Panc1 (cell line): ENCODE measurements around the gene SYNE1. TPM values are rescaled to one million over a fixed set of nuclear protein-coding genes. Genes with fewer than 3 reads are reported as not detected.

Experiments
- ATAC-seq: fragments of 200-7000 bp; cut with Tn5 transposase; 2 replicates; pipeline ENCODE4 v1.9.1; 2020; ENCODE audit warnings: mild to moderate bottlenecking, moderate library complexity
- BruUV-seq: library from RNA; stranded (reverse); fragments of 400-500 nt; replicated peaks from 2 replicates; lab custom pipeline; 2021; lab: Mats Ljungman, UMichigan
- CTCF ChIA-PET: fragments of 300-600 bp; sonication (Branson Sonifier 250); formaldehyde crosslinking; loops from one replicate; lab custom pipeline; 2022; ENCODE audit warnings: antibody characterized with exemption; lab: Charles Lee
- POLR2A ChIA-PET: fragments of 300-600 bp; sonication (Branson Sonifier 250); formaldehyde crosslinking; loops from one replicate; lab custom pipeline; 2022; ENCODE audit warnings: antibody characterized with exemption; lab: Charles Lee
- DNase-seq: peaks from one replicate; pipeline ENCODE4 v3.0.0-alpha.2; 2010; ENCODE audit warnings: low read depth, low spot score
- H3K27ac ChIP-seq: 2 replicates; pipeline ENCODE4 v1.5.1; 2011; ENCODE audit warnings: mild to moderate bottlenecking, low read length, inconsistent platforms
- H3K27me3 ChIP-seq: fragments of 200-500 bp; sonication (Bioruptor generic); 2 replicates; pipeline ENCODE4 v1.6.0; 2014; ENCODE audit warnings: low read length, inconsistent platforms; ENCODE audit not compliant: control insufficient read depth, insufficient read depth
- H3K36me3 ChIP-seq: fragments of 200-500 bp; sonication (Bioruptor generic); 2 replicates; pipeline ENCODE4 v1.5.1; 2014; ENCODE audit warnings: inconsistent platforms, mild to moderate bottlenecking, low read length, moderate library complexity; ENCODE audit not compliant: control insufficient read depth, insufficient read depth
- H3K4me1 ChIP-seq: 2 replicates; pipeline ENCODE4 v1.5.1; 2011; ENCODE audit warnings: inconsistent platforms, mild to moderate bottlenecking, low read length, moderate library complexity; ENCODE audit not compliant: control insufficient read depth, insufficient read depth
- H3K4me3 ChIP-seq, 2 experiments: 2 replicates each; pipeline ENCODE4 v1.5.1; 2011 to 2012; ENCODE audit warnings: low read depth in 2 of 2, low read length in 2 of 2, mild to moderate bottlenecking in 2 of 2, inconsistent platforms in 1 of 2, moderate library complexity in 1 of 2
- H3K9me3 ChIP-seq: fragments of 200-500 bp; sonication (Bioruptor generic); 2 replicates; pipeline ENCODE4 v1.5.1; 2014; ENCODE audit warnings: low read depth, mild to moderate bottlenecking, inconsistent platforms, low read length, moderate library complexity; ENCODE audit not compliant: control insufficient read depth, insufficient read depth
- POLR2AphosphoS5 ChIP-seq: IDR thresholded peaks from 2 replicates; pipeline ENCODE4 v1.6.1; 2012; ENCODE audit warnings: mild to moderate bottlenecking, low read depth, low read length, moderate library complexity
- SIN3A ChIP-seq: IDR thresholded peaks from 2 replicates; pipeline ENCODE4 v1.6.1; 2012; ENCODE audit warnings: low read depth, mild to moderate bottlenecking, low read length, moderate library complexity, borderline replicate concordance; ENCODE audit not compliant: insufficient read depth
- TCF7L2 ChIP-seq: IDR thresholded peaks from 2 replicates; pipeline ENCODE4 v1.6.1; 2011; ENCODE audit warnings: mild to moderate bottlenecking, low read depth, low read length, inconsistent platforms
- in situ Hi-C: cut with HindIII; loops from 2 replicates; pipeline ENCODE4 v1.10.0; 2016; ENCODE audit warnings: low sequenced_read_pairs, low pct_unique_long_range_greater_than_20kb
- intact Hi-C: fragments of 100-400 bp; cut with micrococcal nuclease; formaldehyde crosslinking; loops from one replicate; pipeline ENCODE4 v1.10.0; 2022; ENCODE audit not compliant: unreplicated experiment
- total RNA-seq: library from RNA; stranded (reverse); gene quantifications from one replicate; pipeline ENCODE4 v1.2.1, GENCODE V29; 2021; ENCODE audit not compliant: unreplicated experiment
- TF ChIP-seq, protein P1 (sequence below): fragments of 450-650 bp; IDR thresholded peaks from 2 replicates; pipeline ENCODE4 v1.5.1; 2017; ENCODE audit warnings: mild to moderate bottlenecking
- TF ChIP-seq, protein P2 (sequence below), 2 experiments: IDR thresholded peaks; 2 replicates each; pipeline ENCODE4 v1.6.1; 2011 to 2012; ENCODE audit warnings: low read depth in 2 of 2, control low read depth in 1 of 2, low read length in 1 of 2, mild to moderate bottlenecking in 1 of 2, moderate library complexity in 1 of 2; ENCODE audit not compliant: insufficient read depth in 1 of 2

The SYNE1 gene
- total RNA-seq, 1 experiment from 2014 or later, result 3.2 TPM

DNA sequence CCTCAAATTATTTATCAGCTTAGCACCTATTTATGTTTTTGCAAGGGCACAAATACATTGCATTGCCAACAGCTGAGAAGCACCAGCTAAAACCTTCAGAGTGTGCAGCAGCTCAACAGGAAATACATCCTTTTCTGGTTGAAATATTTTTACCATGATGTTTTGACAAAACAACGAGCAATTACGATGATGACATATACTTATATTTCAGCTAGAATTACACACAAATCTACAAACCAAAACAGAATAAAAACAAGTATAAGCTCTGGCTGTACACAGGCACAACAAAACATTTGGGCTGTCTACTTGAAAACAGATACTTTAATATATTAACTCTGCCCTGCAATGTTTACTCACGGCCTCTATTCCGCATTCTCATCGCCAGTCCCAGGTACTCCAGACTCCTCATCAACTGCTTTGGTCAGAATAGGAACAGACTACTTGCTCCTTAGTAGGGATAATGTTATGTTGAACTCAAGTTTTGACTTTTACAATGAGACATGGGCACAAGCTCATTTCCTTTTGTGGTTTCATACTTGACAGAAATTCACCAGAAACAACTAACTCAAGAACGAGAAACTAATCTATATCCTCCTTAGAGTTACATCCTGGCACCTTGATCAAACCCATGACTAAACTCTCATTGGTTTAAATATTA is 452.1 kb downstream of the SYNE1 start:
- no peaks in the 10 kb centered on the region for H3K27me3 ChIP-seq
- CTCF ChIA-PET, result interaction anchor here (0.6 kb wide), 1 partner anchor 678 kb away, joined by 4 read pairs; no protein-coding TSS in a partner anchor
- POLR2A ChIA-PET, result no interaction called here
- H3K4me1 ChIP-seq, result no peaks in the 10 kb centered on the region
- BruUV-seq, result no TSS peak
- H3K9me3 ChIP-seq, result no peaks in the 10 kb centered on the region
- DNase-seq (no peak), ATAC-seq (no peak)
- intact Hi-C loops (no loop called here), in situ Hi-C loops (no loop called here)
- TF ChIP-seq TCF7L2 (no peak), POLR2AphosphoS5 (no peak), SIN3A (no peak)
- TF ChIP-seq, protein P1, sequence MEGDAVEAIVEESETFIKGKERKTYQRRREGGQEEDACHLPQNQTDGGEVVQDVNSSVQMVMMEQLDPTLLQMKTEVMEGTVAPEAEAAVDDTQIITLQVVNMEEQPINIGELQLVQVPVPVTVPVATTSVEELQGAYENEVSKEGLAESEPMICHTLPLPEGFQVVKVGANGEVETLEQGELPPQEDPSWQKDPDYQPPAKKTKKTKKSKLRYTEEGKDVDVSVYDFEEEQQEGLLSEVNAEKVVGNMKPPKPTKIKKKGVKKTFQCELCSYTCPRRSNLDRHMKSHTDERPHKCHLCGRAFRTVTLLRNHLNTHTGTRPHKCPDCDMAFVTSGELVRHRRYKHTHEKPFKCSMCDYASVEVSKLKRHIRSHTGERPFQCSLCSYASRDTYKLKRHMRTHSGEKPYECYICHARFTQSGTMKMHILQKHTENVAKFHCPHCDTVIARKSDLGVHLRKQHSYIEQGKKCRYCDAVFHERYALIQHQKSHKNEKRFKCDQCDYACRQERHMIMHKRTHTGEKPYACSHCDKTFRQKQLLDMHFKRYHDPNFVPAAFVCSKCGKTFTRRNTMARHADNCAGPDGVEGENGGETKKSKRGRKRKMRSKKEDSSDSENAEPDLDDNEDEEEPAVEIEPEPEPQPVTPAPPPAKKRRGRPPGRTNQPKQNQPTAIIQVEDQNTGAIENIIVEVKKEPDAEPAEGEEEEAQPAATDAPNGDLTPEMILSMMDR, result no peak
- TF ChIP-seq, protein P2, sequence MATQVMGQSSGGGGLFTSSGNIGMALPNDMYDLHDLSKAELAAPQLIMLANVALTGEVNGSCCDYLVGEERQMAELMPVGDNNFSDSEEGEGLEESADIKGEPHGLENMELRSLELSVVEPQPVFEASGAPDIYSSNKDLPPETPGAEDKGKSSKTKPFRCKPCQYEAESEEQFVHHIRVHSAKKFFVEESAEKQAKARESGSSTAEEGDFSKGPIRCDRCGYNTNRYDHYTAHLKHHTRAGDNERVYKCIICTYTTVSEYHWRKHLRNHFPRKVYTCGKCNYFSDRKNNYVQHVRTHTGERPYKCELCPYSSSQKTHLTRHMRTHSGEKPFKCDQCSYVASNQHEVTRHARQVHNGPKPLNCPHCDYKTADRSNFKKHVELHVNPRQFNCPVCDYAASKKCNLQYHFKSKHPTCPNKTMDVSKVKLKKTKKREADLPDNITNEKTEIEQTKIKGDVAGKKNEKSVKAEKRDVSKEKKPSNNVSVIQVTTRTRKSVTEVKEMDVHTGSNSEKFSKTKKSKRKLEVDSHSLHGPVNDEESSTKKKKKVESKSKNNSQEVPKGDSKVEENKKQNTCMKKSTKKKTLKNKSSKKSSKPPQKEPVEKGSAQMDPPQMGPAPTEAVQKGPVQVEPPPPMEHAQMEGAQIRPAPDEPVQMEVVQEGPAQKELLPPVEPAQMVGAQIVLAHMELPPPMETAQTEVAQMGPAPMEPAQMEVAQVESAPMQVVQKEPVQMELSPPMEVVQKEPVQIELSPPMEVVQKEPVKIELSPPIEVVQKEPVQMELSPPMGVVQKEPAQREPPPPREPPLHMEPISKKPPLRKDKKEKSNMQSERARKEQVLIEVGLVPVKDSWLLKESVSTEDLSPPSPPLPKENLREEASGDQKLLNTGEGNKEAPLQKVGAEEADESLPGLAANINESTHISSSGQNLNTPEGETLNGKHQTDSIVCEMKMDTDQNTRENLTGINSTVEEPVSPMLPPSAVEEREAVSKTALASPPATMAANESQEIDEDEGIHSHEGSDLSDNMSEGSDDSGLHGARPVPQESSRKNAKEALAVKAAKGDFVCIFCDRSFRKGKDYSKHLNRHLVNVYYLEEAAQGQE (IDR thresholded peaks at IDR 0.05; ENCODE audit: insufficient read depth in 1 of 2, low read depth in 2 of 2, low read length in 1 of 2), result no peak
- H3K27ac ChIP-seq, result no peak overlapping the region
- H3K36me3 ChIP-seq, result no peaks in the 10 kb centered on the region
- no peak overlapping the region for H3K4me3 ChIP-seq

- no peak overlapping the region for H3K4me3 ChIP-seq
- DNase-seq (no peak), ATAC-seq (no peak)
- ChIA-PET CTCF (no interaction called here), POLR2A (no interaction called here)
- no peaks in the 10 kb centered on the region for H3K9me3 ChIP-seq
- H3K27ac ChIP-seq, result no peak overlapping the region
- in situ Hi-C loops (no loop called here), intact Hi-C loops (no loop called here)
- no peaks in the 10 kb centered on the region for H3K27me3 ChIP-seq
- TF ChIP-seq, protein P2 (IDR thresholded peaks at IDR 0.05; ENCODE audit: insufficient read depth in 1 of 2, low read depth in 2 of 2, low read length in 1 of 2), result no peak
- TF ChIP-seq POLR2AphosphoS5, result no peak
- TF ChIP-seq TCF7L2, result no peak
- TF ChIP-seq, protein P1, result no peak
- no peak for TF ChIP-seq SIN3A
- H3K36me3 ChIP-seq, result no peaks in the 10 kb centered on the region
- BruUV-seq, result no TSS peak
- H3K4me1 ChIP-seq, result no peaks in the 10 kb centered on the region
Observed at GRCh38 chr6:152184573-152184916, 452.6 kb downstream of the SYNE1 start.
